Endothelial cell of umbilical vein (primary cell): Measurements from ENCODE around the gene C6. TPM values are rescaled to one million over a fixed set of nuclear protein-coding genes. Genes with fewer than 3 reads are reported as not detected.
"Not testable (repeated sequence)": the region's sequence is repeated elsewhere in the genome, so short reads cannot be mapped to it uniquely, and the experiment has no call there.

Source experiments
- BruUV-seq: library from RNA; stranded (reverse); fragments of 400-500 nt; replicated peaks from 2 replicates; lab custom pipeline; 2021; lab: Mats Ljungman, UMichigan
- CTCF ChIA-PET: fragments of 300-600, 350-600 bp; sonication (Branson Sonifier 250); formaldehyde crosslinking; loops from one replicate; lab custom pipeline; 2021; ENCODE audit warnings: antibody characterized with exemption, inconsistent platforms; lab: Charles Lee
- POLR2A ChIA-PET: fragments of 300-600, 350-600 bp; sonication (Branson Sonifier 250); formaldehyde crosslinking; loops from one replicate; lab custom pipeline; 2021; ENCODE audit warnings: antibody characterized with exemption, inconsistent platforms; lab: Charles Lee
- DNase-seq: peaks from one replicate; pipeline ENCODE4 v3.0.0-alpha.2; 2011; ENCODE audit warnings: low read depth, low spot score
- FAIRE-seq: peaks from 2 replicates; lab custom pipeline; 2011; peaks lifted over from hg19 to GRCh38; lab: Jason Lieb, UNC
- H2AFZ ChIP-seq: 2 replicates; pipeline ENCODE4 v1.6.0; 2012; ENCODE audit warnings: low read depth, low read length, control low read depth, inconsistent platforms
- H3K27ac ChIP-seq: 2 replicates; pipeline ENCODE4 v1.5.1; 2011; ENCODE audit warnings: low read depth, mild to moderate bottlenecking, control low read depth, low read length, moderate library complexity; ENCODE audit not compliant: insufficient read depth
- H3K27me3 ChIP-seq, 2 experiments: 2 replicates each; pipeline versions ENCODE4 v1.6.0 to v1.6.1; 2011; ENCODE audit warnings: low read length in 2 of 2, mixed read lengths in 1 of 2; ENCODE audit not compliant: control insufficient read depth in 2 of 2, insufficient read depth in 2 of 2
- H3K36me3 ChIP-seq, 2 experiments: 2 replicates in 1 of 2; 3 replicates in 1 of 2; pipeline ENCODE4 v1.5.1; 2011; ENCODE audit warnings: low read length in 2 of 2, mild to moderate bottlenecking in 1 of 2, moderate library complexity in 1 of 2; ENCODE audit not compliant: control insufficient read depth in 2 of 2, insufficient read depth in 2 of 2; ENCODE audit errors: extremely low read depth in 1 of 2
- H3K4me1 ChIP-seq: 3 replicates; pipeline ENCODE4 v1.5.1; 2011; ENCODE audit warnings: mild to moderate bottlenecking, low read length; ENCODE audit not compliant: control insufficient read depth, insufficient read depth; ENCODE audit errors: extremely low read depth
- H3K4me2 ChIP-seq: 2 replicates; pipeline ENCODE4 v1.6.1; 2011; ENCODE audit warnings: low read length, control low read depth, mixed read lengths; ENCODE audit not compliant: insufficient read depth
- H3K4me3 ChIP-seq, 3 experiments: fragments of 200-600 bp in 1 of 3; sonication (generic), shearing (Covaris generic) in 1 of 3; replicated peaks in 1 of 3; 2 replicates each; pipeline ENCODE4 v1.5.1; 2011 to 2016; ENCODE audit warnings: control low read depth in 3 of 3, low read length in 3 of 3, mild to moderate bottlenecking in 2 of 3, inconsistent platforms in 1 of 3, low read depth in 1 of 3, moderate library complexity in 1 of 3; ENCODE audit not compliant: insufficient read depth in 1 of 3
- H3K79me2 ChIP-seq: 2 replicates; pipeline ENCODE4 v1.6.0; 2012; ENCODE audit warnings: low read length, inconsistent platforms; ENCODE audit not compliant: control insufficient read depth, insufficient read depth
- H3K9ac ChIP-seq: replicated peaks from 2 replicates; pipeline ENCODE3; 2011; ENCODE audit warnings: low read length, control low read depth; ENCODE audit not compliant: insufficient read depth; ENCODE audit errors: extremely low read depth
- H3K9me1 ChIP-seq: replicated peaks from 3 replicates; pipeline ENCODE4 v1.6.0; 2011; ENCODE audit warnings: mild to moderate bottlenecking, low read length; ENCODE audit not compliant: control insufficient read depth, insufficient read depth; ENCODE audit errors: extremely low read depth
- H3K9me3 ChIP-seq: replicated peaks from 2 replicates; pipeline ENCODE4 v1.5.1; 2012; ENCODE audit warnings: low read length, inconsistent platforms; ENCODE audit not compliant: control insufficient read depth, insufficient read depth
- H4K20me1 ChIP-seq: replicated peaks from 2 replicates; pipeline ENCODE3; 2011; ENCODE audit warnings: mild to moderate bottlenecking, low read length; ENCODE audit not compliant: control insufficient read depth, insufficient read depth; ENCODE audit errors: extremely low read depth
- CTCF ChIP-seq, 2 donors: IDR thresholded peaks; 1 replicate in 1 of 2; 2 replicates in 1 of 2; pipeline ENCODE4 v1.5.1; 2011; ENCODE audit warnings: low read length in 2 of 2, mild to moderate bottlenecking in 2 of 2, moderate library complexity in 2 of 2, control low read depth in 1 of 2, inconsistent platforms in 1 of 2, low read depth in 1 of 2; ENCODE audit not compliant: insufficient read depth in 1 of 2; ENCODE audit errors: extremely low read depth in 1 of 2
- GATA2 ChIP-seq: IDR thresholded peaks from 2 replicates; pipeline ENCODE4 v1.7.0; 2011; ENCODE audit warnings: low read depth, mild to moderate bottlenecking, moderate library complexity, mixed read lengths, low read length; ENCODE audit not compliant: insufficient read length, insufficient read depth
- JUN ChIP-seq: IDR thresholded peaks from 2 replicates; pipeline ENCODE4 v1.6.1; 2011; ENCODE audit warnings: borderline replicate concordance, low read depth; ENCODE audit not compliant: insufficient read length, insufficient read depth
- MYC ChIP-seq: IDR thresholded peaks from one replicate; pipeline ENCODE4 v1.6.1; 2011; ENCODE audit warnings: mild to moderate bottlenecking, low read depth, low read length
- POLR2A ChIP-seq: IDR thresholded peaks from 2 replicates; pipeline ENCODE4 v1.6.1; 2012; ENCODE audit warnings: low read depth, mild to moderate bottlenecking, control low read depth, low read length
- POLR2AphosphoS5 ChIP-seq: IDR thresholded peaks from 2 replicates; pipeline ENCODE4 v1.6.1; 2012; ENCODE audit warnings: low read depth, mild to moderate bottlenecking, control low read depth, low read length, moderate library complexity; ENCODE audit not compliant: insufficient read depth
- dilution Hi-C: fragments of 300-500 bp; cut with MboI; formaldehyde crosslinking; loops from one replicate; pipeline ENCODE4 v1.15.0; 2019; ENCODE audit warnings: low sequenced_read_pairs; ENCODE audit not compliant: extremely low pct_ligation_motif_present
- intact Hi-C: fragments of 100-400 bp; cut with micrococcal nuclease; formaldehyde crosslinking; loops from one replicate; pipeline ENCODE4 v1.10.0; 2022
- polyA plus RNA-seq, 4 experiments: library from polyadenylated mRNA; depleted of rRNA in 3 of 4; stranded (reverse) in 3 of 4; unstranded in 1 of 4; fragments of >200 nt; gene quantifications; 2 replicates each; pipeline versions ENCODE4 v1.2.1 to v1.2.3, GENCODE V29; 2011 to 2012; ENCODE audit warnings: missing spikeins in 1 of 4
- total RNA-seq: library from RNA; stranded (reverse); gene quantifications from 2 replicates; pipeline ENCODE4 v1.2.3, GENCODE V29; 2021

C6 gene
- total and polyA plus RNA-seq, 2 donors (not counting 3 experiments of a cell fraction or from before 2014, with no cell fraction given): not detected

GRCh38 chr5:41232797-41233196, 19.5 kb upstream of the C6 start:
- no peaks in the 10 kb centered on the region for H3K4me1 ChIP-seq

GRCh38 chr5:41230276-41230675, 16.9 kb upstream of the C6 start:
- intact Hi-C loops, BruUV-seq, H3K9ac ChIP-seq, H3K4me1 ChIP-seq, H4K20me1 ChIP-seq, POLR2A ChIA-PET, CTCF ChIA-PET, FAIRE-seq, H3K36me3 ChIP-seq, H2AFZ ChIP-seq, H3K9me1 ChIP-seq, dilution Hi-C loops, H3K79me2 ChIP-seq, H3K9me3 ChIP-seq, H3K27me3 ChIP-seq, H3K4me2 ChIP-seq, H3K4me3 ChIP-seq, DNase-seq, H3K27ac ChIP-seq: not testable (repeated sequence)

More at GRCh38 chr5:41232797-41233196, 19.5 kb upstream of the C6 start:
- H3K79me2 ChIP-seq: no peaks in the 10 kb centered on the region
- H3K9ac ChIP-seq: no peak overlapping the region
- no peak overlapping the region for H3K27ac ChIP-seq
- no peak for FAIRE-seq
- H3K36me3 ChIP-seq: no peaks in the 10 kb centered on the region
- H4K20me1 ChIP-seq: no peaks in the 10 kb centered on the region
- ChIA-PET CTCF (no interaction called here), POLR2A (no interaction called here)
- dilution Hi-C loops: no loop called here
- BruUV-seq: no TSS peak
- no peak for DNase-seq
- H3K27me3 ChIP-seq: no peaks in the 10 kb centered on the region
- intact Hi-C loops: no loop called here
- H2AFZ ChIP-seq: no peak overlapping the region
- no peak overlapping the region for H3K4me2 ChIP-seq
- H3K4me3 ChIP-seq: no peak overlapping the region
- no peaks in the 10 kb centered on the region for H3K9me1 ChIP-seq
- TF ChIP-seq POLR2AphosphoS5 (no peak), POLR2A (no peak), MYC (no peak), CTCF (IDR thresholded peaks at IDR 0.05; ENCODE audit: extremely low read depth in 1 of 2, insufficient read depth in 1 of 2, low read depth in 1 of 2, low read length in 2 of 2) (no peak), GATA2 (no peak), JUN (no peak)
- no peaks in the 10 kb centered on the region for H3K9me3 ChIP-seq
